ENCODE measurements around the gene PDXK.

Gene PDXK

DNA sequence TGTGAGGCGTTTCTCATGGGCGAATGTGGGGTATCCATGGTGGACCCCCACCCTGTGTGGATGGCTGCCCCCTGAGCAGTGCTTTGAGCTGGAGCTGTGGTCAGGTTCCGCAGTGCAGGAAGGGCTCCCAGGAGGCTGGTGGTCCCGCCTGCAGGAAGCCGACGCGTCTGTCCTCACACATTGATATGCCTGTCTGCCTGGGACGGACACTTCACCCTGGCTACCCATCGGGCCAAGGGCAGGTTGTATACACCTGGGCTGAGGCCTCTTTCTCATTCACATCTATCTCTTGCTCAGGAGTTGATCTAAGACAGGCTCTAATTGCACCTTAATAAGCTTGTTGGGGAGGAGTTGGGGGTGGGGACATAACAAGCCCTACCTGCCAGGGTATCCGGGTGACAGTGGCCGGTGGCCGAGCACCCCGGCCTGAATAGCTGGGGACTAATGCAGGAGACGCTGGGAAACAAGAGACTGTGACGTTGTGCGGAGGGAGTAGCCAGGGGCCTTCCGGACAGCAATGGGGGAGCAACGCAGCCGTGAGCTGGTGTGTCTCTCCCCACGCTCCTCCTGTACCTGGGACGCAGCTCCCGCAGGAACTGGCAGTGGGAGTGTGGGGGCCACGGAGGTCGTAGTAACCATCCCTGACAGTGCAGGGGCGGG lies 21.7 kb downstream of the PDXK start:
- Histone ChIP-seq H3K27me3 (ENCODE audit: control insufficient read depth, insufficient read depth, low read length) (no peaks in the 10 kb centered on the region), H3K4me3 (ENCODE audit: low read depth, low read length) (no peak overlapping the region), H3K4me1 (no peaks in the 10 kb centered on the region), H3K27ac (no peak overlapping the region), H3K9me3 (ENCODE audit: control insufficient read depth, low read length) (no peaks in the 10 kb centered on the region), H3K4me2 (ENCODE audit: low read length) (no peak overlapping the region), H2AFZ (peak overlapping the region; percentile 38), H3K79me2 (no peaks in the 10 kb centered on the region), H3K9ac (no peak overlapping the region), H3K36me3 (ENCODE audit: control insufficient read depth, insufficient read depth, low read length) (no peaks in the 10 kb centered on the region)
- TF ChIP-seq, protein P1, sequence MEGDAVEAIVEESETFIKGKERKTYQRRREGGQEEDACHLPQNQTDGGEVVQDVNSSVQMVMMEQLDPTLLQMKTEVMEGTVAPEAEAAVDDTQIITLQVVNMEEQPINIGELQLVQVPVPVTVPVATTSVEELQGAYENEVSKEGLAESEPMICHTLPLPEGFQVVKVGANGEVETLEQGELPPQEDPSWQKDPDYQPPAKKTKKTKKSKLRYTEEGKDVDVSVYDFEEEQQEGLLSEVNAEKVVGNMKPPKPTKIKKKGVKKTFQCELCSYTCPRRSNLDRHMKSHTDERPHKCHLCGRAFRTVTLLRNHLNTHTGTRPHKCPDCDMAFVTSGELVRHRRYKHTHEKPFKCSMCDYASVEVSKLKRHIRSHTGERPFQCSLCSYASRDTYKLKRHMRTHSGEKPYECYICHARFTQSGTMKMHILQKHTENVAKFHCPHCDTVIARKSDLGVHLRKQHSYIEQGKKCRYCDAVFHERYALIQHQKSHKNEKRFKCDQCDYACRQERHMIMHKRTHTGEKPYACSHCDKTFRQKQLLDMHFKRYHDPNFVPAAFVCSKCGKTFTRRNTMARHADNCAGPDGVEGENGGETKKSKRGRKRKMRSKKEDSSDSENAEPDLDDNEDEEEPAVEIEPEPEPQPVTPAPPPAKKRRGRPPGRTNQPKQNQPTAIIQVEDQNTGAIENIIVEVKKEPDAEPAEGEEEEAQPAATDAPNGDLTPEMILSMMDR (IDR thresholded peaks at IDR 0.05) = no peak

DNA sequence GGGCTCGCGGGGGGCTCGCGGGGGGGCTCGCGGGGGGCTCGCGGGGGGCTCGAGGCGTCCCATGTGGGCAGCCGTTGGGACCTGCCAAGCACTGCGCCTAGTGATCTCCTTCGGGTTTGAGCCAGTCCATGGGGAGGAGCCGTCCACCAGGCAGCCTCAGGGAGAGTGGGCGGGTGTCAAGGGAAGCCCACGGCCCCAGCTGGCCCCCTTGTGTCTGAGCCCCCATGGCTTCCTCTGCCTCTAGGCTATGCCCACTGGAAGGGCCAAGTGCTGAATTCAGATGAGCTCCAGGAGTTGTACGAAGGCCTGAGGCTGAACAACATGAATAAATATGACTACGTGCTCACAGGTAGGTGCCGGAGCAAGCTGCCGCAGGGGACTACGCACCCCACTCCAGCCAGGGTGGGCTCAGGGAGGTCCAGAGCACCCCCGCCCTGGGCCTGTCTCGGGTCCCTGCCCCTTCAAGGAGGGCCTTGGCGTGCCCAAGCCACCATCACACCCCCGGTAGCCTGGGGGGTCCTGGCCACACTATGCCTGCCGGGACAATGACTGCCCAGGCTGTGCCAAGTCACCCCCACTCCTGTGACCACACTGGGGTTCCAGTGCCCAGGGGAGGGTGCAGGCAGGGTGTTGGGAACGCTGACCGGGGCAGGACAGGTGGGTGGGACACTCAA lies 22.6 kb downstream of the PDXK start:
- Histone ChIP-seq H3K79me2 (no peaks in the 10 kb centered on the region), H3K36me3 (ENCODE audit: control insufficient read depth, insufficient read depth, low read length) (no peaks in the 10 kb centered on the region), H3K27ac (no peak overlapping the region), H2AFZ (no peak overlapping the region), H3K9me3 (ENCODE audit: control insufficient read depth, low read length) (no peaks in the 10 kb centered on the region), H3K4me2 (ENCODE audit: low read length) (no peak overlapping the region), H3K27me3 (ENCODE audit: control insufficient read depth, insufficient read depth, low read length) (no peaks in the 10 kb centered on the region), H3K9ac (no peak overlapping the region), H3K4me3 (ENCODE audit: low read depth, low read length) (no peak overlapping the region), H3K4me1 (no peaks in the 10 kb centered on the region)
- TF ChIP-seq, protein P1 (IDR thresholded peaks at IDR 0.05) = no peak

DNA sequence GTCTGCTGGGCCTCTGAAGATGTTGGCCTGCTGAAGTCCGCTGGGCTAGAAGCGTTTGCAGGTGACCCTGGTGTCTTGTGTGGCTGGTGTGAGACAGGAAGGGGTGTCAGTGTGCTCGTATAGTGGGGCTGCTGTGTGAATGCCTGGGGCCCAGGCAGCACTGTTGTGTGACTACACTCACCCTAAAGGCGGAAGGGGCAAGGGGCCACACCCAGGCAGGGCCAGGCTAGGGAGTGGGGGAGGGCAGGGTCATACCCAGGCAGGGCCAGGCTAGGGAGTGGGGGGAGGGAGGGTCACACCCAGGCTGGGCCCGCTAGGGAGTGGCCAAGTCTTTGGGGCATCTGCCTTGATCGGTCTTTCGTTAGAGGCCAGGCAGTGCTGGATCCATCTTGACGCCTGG lies 25.0 kb downstream of the PDXK start:
- Histone ChIP-seq H3K27ac (no peak overlapping the region), H3K4me3 (ENCODE audit: low read depth, low read length) (no peak overlapping the region), H3K9ac (no peak overlapping the region), H3K9me3 (ENCODE audit: control insufficient read depth, low read length) (no peaks in the 10 kb centered on the region), H3K79me2 (no peaks in the 10 kb centered on the region), H2AFZ (no peak overlapping the region), H3K4me2 (ENCODE audit: low read length) (no peak overlapping the region), H3K4me1 (no peaks in the 10 kb centered on the region), H3K36me3 (ENCODE audit: control insufficient read depth, insufficient read depth, low read length) (no peaks in the 10 kb centered on the region), H3K27me3 (ENCODE audit: control insufficient read depth, insufficient read depth, low read length) (no peaks in the 10 kb centered on the region)
- TF ChIP-seq, protein P1 (IDR thresholded peaks at IDR 0.05) = no peak

DNA sequence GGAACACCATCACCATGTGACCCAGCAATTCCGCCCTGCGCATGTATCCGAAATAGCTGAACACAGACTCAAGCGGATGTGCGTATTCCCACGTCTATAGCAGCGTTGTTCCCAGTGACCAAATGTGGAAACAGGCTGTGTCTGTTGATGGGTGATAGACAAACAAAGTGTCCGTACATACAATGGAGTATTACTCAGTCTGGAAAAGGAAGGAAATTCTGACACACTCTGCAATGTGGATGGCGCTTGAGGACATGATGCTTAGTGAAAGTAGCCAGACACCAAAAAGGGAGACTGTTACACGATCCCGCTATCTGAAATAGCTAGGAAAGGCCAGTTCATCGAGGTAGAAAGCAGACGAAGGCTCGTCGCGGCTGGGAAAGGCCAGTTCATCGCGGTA lies 25.8 kb downstream of the PDXK start:
- no peak overlapping the region for H2AFZ ChIP-seq
- H3K36me3 ChIP-seq (ENCODE audit: control insufficient read depth, insufficient read depth, low read length) = no peaks in the 10 kb centered on the region

More for the DNA sequence above, 25.8 kb downstream of the PDXK start:
- Histone ChIP-seq H3K79me2 (no peaks in the 10 kb centered on the region), H3K4me3 (ENCODE audit: low read depth, low read length) (no peak overlapping the region), H3K27me3 (ENCODE audit: control insufficient read depth, insufficient read depth, low read length) (no peaks in the 10 kb centered on the region), H3K4me2 (ENCODE audit: low read length) (no peak overlapping the region), H3K27ac (no peak overlapping the region), H3K4me1 (no peaks in the 10 kb centered on the region), H3K9me3 (ENCODE audit: control insufficient read depth, low read length) (no peaks in the 10 kb centered on the region), H3K9ac (no peak overlapping the region)
- TF ChIP-seq, protein P1 (IDR thresholded peaks at IDR 0.05) = no peak

Data from parathyroid adenoma (tissue), 2 donors.